Measurements from ENCODE around the gene MAPK9. TPM values are rescaled to one million over a fixed set of nuclear protein-coding genes. Genes with fewer than 3 reads are reported as not detected.

MAPK9 gene
- total and polyA plus RNA-seq, 12 donors: 11.9 to 66.6 (median 34.9) TPM

GRCh38 chr5:180291234-180291940, 496 bp downstream of the MAPK9 start:
- H3K4me3 ChIP-seq: peak overlapping the region in 2 of 4 donors; percentile 62 to 93
- H3K4me1 ChIP-seq (replicated peaks in 1 of 2): peaks cover 20 to 28% of the 10 kb centered on the region in 2 donors
- H3K27me3 ChIP-seq: no peaks in the 10 kb centered on the region
- no peaks in the 10 kb centered on the region for H3K36me3 ChIP-seq (replicated peaks in 1 of 2)
- no peaks in the 10 kb centered on the region for H3K9me3 ChIP-seq (replicated peaks in 1 of 3)
- intact Hi-C loops (cut with DNase I): loop anchor here (10.0 kb wide), 2 partner anchors 173 to 313 kb away; no protein-coding TSS in a partner anchor
- DNase-seq: peak in 2 of 7 donors; percentile 34 to 35
- 0 to 2% (median 1%) methylated on average over 3 to 65 of the region's 68 CpGs for WGBS, 4 donors
- peak overlapping the region in 1 of 5 donors; percentile 89 for H3K27ac ChIP-seq
- TF ChIP-seq POLR2A (IDR thresholded peaks at IDR 0.05): no peak
- TF ChIP-seq, protein P1, sequence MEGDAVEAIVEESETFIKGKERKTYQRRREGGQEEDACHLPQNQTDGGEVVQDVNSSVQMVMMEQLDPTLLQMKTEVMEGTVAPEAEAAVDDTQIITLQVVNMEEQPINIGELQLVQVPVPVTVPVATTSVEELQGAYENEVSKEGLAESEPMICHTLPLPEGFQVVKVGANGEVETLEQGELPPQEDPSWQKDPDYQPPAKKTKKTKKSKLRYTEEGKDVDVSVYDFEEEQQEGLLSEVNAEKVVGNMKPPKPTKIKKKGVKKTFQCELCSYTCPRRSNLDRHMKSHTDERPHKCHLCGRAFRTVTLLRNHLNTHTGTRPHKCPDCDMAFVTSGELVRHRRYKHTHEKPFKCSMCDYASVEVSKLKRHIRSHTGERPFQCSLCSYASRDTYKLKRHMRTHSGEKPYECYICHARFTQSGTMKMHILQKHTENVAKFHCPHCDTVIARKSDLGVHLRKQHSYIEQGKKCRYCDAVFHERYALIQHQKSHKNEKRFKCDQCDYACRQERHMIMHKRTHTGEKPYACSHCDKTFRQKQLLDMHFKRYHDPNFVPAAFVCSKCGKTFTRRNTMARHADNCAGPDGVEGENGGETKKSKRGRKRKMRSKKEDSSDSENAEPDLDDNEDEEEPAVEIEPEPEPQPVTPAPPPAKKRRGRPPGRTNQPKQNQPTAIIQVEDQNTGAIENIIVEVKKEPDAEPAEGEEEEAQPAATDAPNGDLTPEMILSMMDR (IDR thresholded peaks at IDR 0.05): no peak

- H3K36me3 ChIP-seq (replicated peaks in 1 of 2): no peaks in the 10 kb centered on the region
- H3K9me3 ChIP-seq (replicated peaks in 1 of 3): no peaks in the 10 kb centered on the region
- peaks cover 20 to 28% of the 10 kb centered on the region in 2 donors for H3K4me1 ChIP-seq (replicated peaks in 1 of 2)
- H3K27me3 ChIP-seq: no peaks in the 10 kb centered on the region
- H3K4me3 ChIP-seq: peak overlapping the region in 2 of 4 donors; percentile 62 to 93
- no peak for TF ChIP-seq POLR2A (IDR thresholded peaks at IDR 0.05)
- TF ChIP-seq, protein P1 (IDR thresholded peaks at IDR 0.05): no peak
- peak overlapping the region in 2 of 5 donors; percentile 23 to 89 for H3K27ac ChIP-seq
- 12 to 15% (median 13%) methylated on average over 13 of the region's 13 CpGs for WGBS, 4 donors
- intact Hi-C loops (cut with DNase I): loop anchor here (10.0 kb wide), 2 partner anchors 174 to 314 kb away; no protein-coding TSS in a partner anchor
- DNase-seq: peak in 1 of 7 donors; percentile 25
Observed at GRCh38 chr5:180290568-180291233, 1.2 kb downstream of the MAPK9 start.

GRCh38 chr5:180289966-180290365, 1.9 kb downstream of the MAPK9 start:
- H3K9me3 ChIP-seq (replicated peaks in 1 of 3): no peaks in the 10 kb centered on the region
- H3K27me3 ChIP-seq: no peaks in the 10 kb centered on the region
- WGBS, 4 donors: 84 to 94% (median 86%) methylated on average over 3 to 5 of the region's 5 CpGs
- no peak for TF ChIP-seq POLR2A (IDR thresholded peaks at IDR 0.05)
- TF ChIP-seq, protein P1 (IDR thresholded peaks at IDR 0.05): no peak
- peaks cover 20 to 28% of the 10 kb centered on the region in 2 donors for H3K4me1 ChIP-seq (replicated peaks in 1 of 2)
- H3K4me3 ChIP-seq: no peak overlapping the region
- DNase-seq: peak in 1 of 7 donors; percentile 35
- peak overlapping the region in 1 of 5 donors; percentile 23 for H3K27ac ChIP-seq
- no peaks in the 10 kb centered on the region for H3K36me3 ChIP-seq (replicated peaks in 1 of 2)
- intact Hi-C loops (cut with DNase I): loop anchor here (10.0 kb wide), 2 partner anchors 175 to 315 kb away; no protein-coding TSS in a partner anchor

DNA sequence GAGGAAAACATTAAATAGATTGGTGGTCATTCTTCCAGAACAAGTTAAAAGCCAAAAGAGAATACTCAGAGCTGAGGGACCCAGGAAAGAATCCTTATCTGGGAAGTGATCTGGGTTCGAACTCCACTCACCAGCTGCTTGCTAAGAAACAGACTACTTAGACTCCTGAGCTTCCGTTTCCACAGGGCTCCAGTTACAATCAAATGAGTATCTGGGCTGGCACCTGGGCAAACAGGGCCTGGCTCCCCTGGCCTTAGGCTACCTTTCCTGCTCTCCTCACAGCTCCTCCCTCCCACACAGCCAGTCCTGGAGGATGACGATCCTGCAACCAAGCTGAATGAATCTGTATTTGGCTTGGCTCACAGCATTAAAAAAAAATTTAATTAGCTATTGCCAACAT, 2.5 kb downstream of the MAPK9 start:
- Histone ChIP-seq H3K27ac (no peak overlapping the region), H3K4me1 (replicated peaks in 1 of 2) (peaks cover 20 to 28% of the 10 kb centered on the region in 2 donors), H3K4me3 (no peak overlapping the region), H3K27me3 (no peaks in the 10 kb centered on the region), H3K36me3 (replicated peaks in 1 of 2) (no peaks in the 10 kb centered on the region), H3K9me3 (replicated peaks in 1 of 3) (no peaks in the 10 kb centered on the region)
- 65 to 77% (median 68%) methylated on average over 3 of the region's 3 CpGs for WGBS, 4 donors
- DNase-seq: no peak
- TF ChIP-seq, protein P1 (IDR thresholded peaks at IDR 0.05): no peak
- no peak for TF ChIP-seq POLR2A (IDR thresholded peaks at IDR 0.05)
- intact Hi-C loops (cut with DNase I): no loop called here

Measured in adrenal gland (tissue), 12 donors.